ENCODE results near the gene CCNL2.

- TF ChIP-seq CTCF (IDR thresholded peaks at IDR 0.05) (no peak), POLR2A (IDR thresholded peaks at IDR 0.05) (no peak)
These were observed 8.5 kb downstream of the CCNL2 start for GRCh38 chr1:1390675-1391074.

Measured in lower leg skin (tissue), 3 donors.